ENCODE measurements around the gene MCTP1.

- TF ChIP-seq ZFP3 (CRISPR knock-in tag; IDR thresholded peaks at IDR 0.05) (no peak), RARB (CRISPR knock-in tag; IDR thresholded peaks at IDR 0.05) (no peak), SNAI2 (CRISPR knock-in tag; IDR thresholded peaks at IDR 0.05) (no peak), CSDC2 (CRISPR knock-in tag; IDR thresholded peaks at IDR 0.05) (no peak), OSR1 (CRISPR knock-in tag; IDR thresholded peaks at IDR 0.05) (no peak), ZNF565 (CRISPR knock-in tag; conservative IDR thresholded peaks at IDR 0.05; ENCODE audit: low read depth) (no peak), ZNF8 (CRISPR knock-in tag; IDR thresholded peaks at IDR 0.05) (no peak), TCF4 (CRISPR knock-in tag; IDR thresholded peaks at IDR 0.05; ENCODE audit: borderline replicate concordance) (no peak), PPARA (CRISPR knock-in tag; IDR thresholded peaks at IDR 0.05; ENCODE audit: borderline replicate concordance) (no peak), ARNTL (CRISPR knock-in tag; IDR thresholded peaks at IDR 0.05; ENCODE audit: borderline replicate concordance, low read depth) (no peak), ZNF70 (CRISPR knock-in tag; IDR thresholded peaks at IDR 0.05) (no peak), CSRNP3 (CRISPR knock-in tag; IDR thresholded peaks at IDR 0.05) (no peak)
- TF ChIP-seq, protein P1, sequence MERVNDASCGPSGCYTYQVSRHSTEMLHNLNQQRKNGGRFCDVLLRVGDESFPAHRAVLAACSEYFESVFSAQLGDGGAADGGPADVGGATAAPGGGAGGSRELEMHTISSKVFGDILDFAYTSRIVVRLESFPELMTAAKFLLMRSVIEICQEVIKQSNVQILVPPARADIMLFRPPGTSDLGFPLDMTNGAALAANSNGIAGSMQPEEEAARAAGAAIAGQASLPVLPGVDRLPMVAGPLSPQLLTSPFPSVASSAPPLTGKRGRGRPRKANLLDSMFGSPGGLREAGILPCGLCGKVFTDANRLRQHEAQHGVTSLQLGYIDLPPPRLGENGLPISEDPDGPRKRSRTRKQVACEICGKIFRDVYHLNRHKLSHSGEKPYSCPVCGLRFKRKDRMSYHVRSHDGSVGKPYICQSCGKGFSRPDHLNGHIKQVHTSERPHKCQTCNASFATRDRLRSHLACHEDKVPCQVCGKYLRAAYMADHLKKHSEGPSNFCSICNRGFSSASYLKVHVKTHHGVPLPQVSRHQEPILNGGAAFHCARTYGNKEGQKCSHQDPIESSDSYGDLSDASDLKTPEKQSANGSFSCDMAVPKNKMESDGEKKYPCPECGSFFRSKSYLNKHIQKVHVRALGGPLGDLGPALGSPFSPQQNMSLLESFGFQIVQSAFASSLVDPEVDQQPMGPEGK (CRISPR knock-in tag; IDR thresholded peaks at IDR 0.05; ENCODE audit: borderline replicate concordance): no peak
Measured at GRCh38 chr5:95081982-95082381, 202.9 kb downstream of the MCTP1 start.

Data from SK-N-SH treated with all-trans-retinoic acid at 6 μM for 48 hours (cell line).